Stimulated activated CD4-positive, alpha-beta T cell treated with anti-CD3 and anti-CD28 coated beads, Interleukin-12 subunit alpha, Interleukin-12 subunit beta, amount 100 ng/mL, for 24 hours (primary cell): ENCODE measurements around the gene CCDC148.
"Not testable (repeated sequence)": the region's sequence is repeated elsewhere in the genome, so short reads cannot be mapped to it uniquely, and the experiment has no call there.

Experiments used
- DNase-seq, 2 experiments: peaks; one replicate each; pipeline ENCODE4 v3.0.0-alpha.2; 2020; ENCODE audit warnings: low read depth in 2 of 2

CCDC148 gene

GRCh38 chr2:158291544-158292180 lies 164.9 kb downstream of the CCDC148 start:
- no peak for DNase-seq

GRCh38 chr2:158290225-158290624 lies 166.3 kb downstream of the CCDC148 start:
- DNase-seq = no peak

- DNase-seq = no peak
Observed at GRCh38 chr2:158276619-158277471, 179.7 kb downstream of the CCDC148 start.

- no peak for DNase-seq
Observed at GRCh38 chr2:158273791-158274190, 182.8 kb downstream of the CCDC148 start.

GRCh38 chr2:158270536-158270935 lies 186.0 kb downstream of the CCDC148 start:
- DNase-seq = no peak

- no peak for DNase-seq
Observed at GRCh38 chr2:158269143-158269542, 187.4 kb downstream of the CCDC148 start.

GRCh38 chr2:158266111-158266510 lies 190.4 kb downstream of the CCDC148 start:
- DNase-seq = no peak

GRCh38 chr2:158255257-158255656 lies 201.3 kb downstream of the CCDC148 start:
- no peak for DNase-seq

GRCh38 chr2:158253170-158253569 lies 203.4 kb downstream of the CCDC148 start:
- DNase-seq = no peak

GRCh38 chr2:158251356-158251755 lies 205.2 kb downstream of the CCDC148 start:
- DNase-seq = no peak

GRCh38 chr2:158243392-158243791 lies 213.2 kb downstream of the CCDC148 start:
- DNase-seq = no peak

- no peak for DNase-seq
Observed at GRCh38 chr2:158242280-158242679, 214.3 kb downstream of the CCDC148 start.

- DNase-seq = no peak
Observed at GRCh38 chr2:158240975-158241374, 215.6 kb downstream of the CCDC148 start.

GRCh38 chr2:158239271-158239670 lies 217.3 kb downstream of the CCDC148 start:
- no peak for DNase-seq

GRCh38 chr2:158234497-158234896 lies 222.1 kb downstream of the CCDC148 start:
- DNase-seq = no peak

- DNase-seq = no peak
Observed at GRCh38 chr2:158232476-158232875, 224.1 kb downstream of the CCDC148 start.

GRCh38 chr2:158228943-158229508 lies 227.5 kb downstream of the CCDC148 start:
- DNase-seq = no peak

- DNase-seq = not testable (repeated sequence)
Observed at GRCh38 chr2:158223066-158223465, 233.5 kb downstream of the CCDC148 start.

GRCh38 chr2:158221063-158222020 lies 235.2 kb downstream of the CCDC148 start:
- DNase-seq = no peak

GRCh38 chr2:158217593-158217992 lies 239.0 kb downstream of the CCDC148 start:
- no peak for DNase-seq

- DNase-seq = no peak
Observed at GRCh38 chr2:158214431-158214830, 242.1 kb downstream of the CCDC148 start.

GRCh38 chr2:158213773-158214172 lies 242.8 kb downstream of the CCDC148 start:
- no peak for DNase-seq
